Right renal cortex interstitium (tissue), 3 donors: ENCODE data around the gene BBS2. TPM values are rescaled to one million over a fixed set of nuclear protein-coding genes. Genes with fewer than 3 reads are reported as not detected.

Source experiments
- DNase-seq, 3 donors: peaks; one replicate each; pipeline ENCODE4 v3.0.0-alpha.2; 2013; ENCODE audit warnings: low read depth in 3 of 3, low spot score in 2 of 3
- polyA plus RNA-seq, 3 donors: library from polyadenylated mRNA; unstranded; fragments of 120-200 nt; gene quantifications; one replicate each; pipeline ENCODE4 v1.2.1, GENCODE V29; 2013; ENCODE audit not compliant: insufficient read length in 3 of 3

BBS2 gene
- polyA plus RNA-seq, 3 donors, result 109 to 120 (median 115) TPM

DNA sequence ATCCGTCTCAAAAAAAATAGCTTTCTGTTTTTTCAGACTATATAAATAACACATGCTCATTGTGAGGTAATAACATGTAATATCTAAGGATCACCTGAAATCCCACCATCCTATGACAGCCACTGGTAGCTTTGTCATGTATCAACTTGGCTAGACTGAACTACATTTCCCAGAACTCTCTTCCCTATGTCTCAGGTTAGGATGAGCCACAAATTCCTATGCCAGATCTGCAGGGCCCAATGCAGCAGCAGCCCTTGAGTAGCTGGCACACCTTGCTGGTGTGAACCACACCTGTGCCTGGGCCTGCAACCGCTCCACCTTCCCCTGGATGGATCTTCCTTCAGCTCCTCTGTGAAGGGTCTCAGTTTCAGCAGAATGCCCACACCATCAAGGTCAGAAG is 40.4 kb downstream of the BBS2 start:
- no peak for DNase-seq

- DNase-seq, result no peak
Observed at GRCh38 chr16:56478281-56479049, 41.4 kb downstream of the BBS2 start.

DNA sequence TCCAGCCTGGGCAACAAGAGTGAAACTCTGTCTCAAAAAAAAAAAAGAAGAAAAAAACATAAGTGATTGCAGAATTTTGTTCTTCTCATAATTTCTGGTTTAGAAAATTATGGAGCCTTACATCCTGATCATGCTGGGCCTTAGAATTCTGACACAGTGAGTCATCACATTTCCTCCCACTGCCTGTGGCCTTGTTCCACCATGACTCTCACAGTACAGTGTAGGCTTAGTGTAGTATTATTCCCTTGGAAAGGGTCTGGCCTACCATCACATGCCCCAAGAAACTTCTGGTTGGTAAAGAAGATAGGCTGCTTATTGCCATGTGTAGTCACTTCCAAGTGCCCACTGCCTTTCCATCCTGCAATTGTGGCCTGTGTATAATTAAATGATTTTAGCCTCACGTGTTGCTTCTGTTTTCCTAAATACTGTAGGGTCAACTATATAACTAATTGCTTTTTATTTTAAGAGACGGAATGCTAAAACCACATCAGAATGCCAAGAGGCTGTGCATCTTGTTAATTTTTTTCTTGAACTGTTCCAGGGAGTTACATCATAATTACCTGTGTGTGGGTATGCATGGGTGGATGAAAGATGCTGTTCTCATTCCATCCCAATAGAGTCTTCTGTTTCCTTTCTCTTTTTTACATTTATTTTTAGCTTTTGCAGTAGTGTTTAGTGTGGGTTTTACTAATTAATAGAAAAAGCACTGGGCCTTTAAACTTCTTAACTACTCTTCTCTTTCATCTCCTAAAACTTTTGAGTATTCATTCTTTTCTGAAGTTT is 42.5 kb downstream of the BBS2 start:
- no peak for DNase-seq

DNA sequence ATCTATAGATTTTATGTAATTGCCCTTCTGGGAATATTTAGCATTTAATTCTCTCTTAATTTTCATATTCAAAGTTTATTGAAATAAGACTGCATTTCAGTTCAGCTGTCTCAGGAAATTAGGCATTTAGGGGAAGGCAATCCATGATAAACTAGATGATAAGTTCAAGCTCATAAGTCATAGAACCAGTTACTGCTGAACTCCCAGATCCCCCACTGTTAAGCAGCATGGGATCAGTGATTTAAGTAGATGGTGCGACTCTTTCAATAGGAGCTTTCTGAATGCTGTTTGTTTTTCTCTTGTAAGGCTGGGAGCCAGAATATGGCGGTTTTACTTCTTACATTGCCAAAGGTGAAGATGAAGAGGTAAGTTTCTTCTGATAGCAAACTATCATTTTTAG is 44.6 kb downstream of the BBS2 start:
- no peak for DNase-seq

DNA sequence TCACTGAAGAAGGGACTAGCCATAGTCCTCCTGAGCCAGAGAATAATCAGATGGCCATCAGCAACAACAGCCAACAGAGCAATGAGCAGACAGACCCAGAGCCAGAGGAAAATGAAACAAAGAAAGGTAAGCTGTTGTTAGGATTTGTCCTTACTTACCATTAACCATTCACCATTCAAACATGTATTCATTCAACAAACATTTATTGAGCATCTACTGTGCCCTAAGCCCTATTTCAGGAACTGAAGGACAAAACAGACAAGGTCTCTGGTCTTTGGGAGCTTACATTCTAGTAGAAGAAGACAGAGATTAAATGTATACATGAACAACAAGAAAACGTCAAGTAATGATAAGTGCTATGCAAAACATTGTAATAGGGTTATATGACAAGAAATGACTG is 49.2 kb downstream of the BBS2 start:
- no peak for DNase-seq

DNA sequence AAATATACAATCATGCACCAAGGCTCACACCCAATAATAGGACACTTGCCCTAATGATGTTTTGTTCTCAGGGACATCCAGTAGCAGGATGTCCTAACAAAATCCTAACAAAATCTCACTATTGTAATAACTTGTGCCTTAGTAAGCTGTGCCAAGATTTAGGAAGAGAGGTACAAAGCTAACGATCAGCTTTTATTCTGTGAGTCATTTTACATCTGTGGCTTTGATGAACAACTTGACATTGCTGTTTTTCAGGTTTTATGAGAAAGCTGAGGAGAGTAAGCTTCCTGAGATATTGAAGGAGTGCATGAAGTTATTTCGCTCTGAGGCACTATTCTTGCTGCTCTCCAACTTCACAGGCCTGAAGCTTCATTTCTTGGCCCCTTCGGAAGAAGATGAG is 49.6 kb downstream of the BBS2 start:
- no peak for DNase-seq

GRCh38 chr16:56469748-56470147 is 50.1 kb downstream of the BBS2 start:
- DNase-seq, result no peak

GRCh38 chr16:56468800-56469199 is 51.0 kb downstream of the BBS2 start:
- DNase-seq, result no peak

GRCh38 chr16:56466344-56466743 is 53.5 kb downstream of the BBS2 start:
- DNase-seq, result no peak

- no peak for DNase-seq
Observed at GRCh38 chr16:56463153-56463552, 56.7 kb downstream of the BBS2 start.

DNA sequence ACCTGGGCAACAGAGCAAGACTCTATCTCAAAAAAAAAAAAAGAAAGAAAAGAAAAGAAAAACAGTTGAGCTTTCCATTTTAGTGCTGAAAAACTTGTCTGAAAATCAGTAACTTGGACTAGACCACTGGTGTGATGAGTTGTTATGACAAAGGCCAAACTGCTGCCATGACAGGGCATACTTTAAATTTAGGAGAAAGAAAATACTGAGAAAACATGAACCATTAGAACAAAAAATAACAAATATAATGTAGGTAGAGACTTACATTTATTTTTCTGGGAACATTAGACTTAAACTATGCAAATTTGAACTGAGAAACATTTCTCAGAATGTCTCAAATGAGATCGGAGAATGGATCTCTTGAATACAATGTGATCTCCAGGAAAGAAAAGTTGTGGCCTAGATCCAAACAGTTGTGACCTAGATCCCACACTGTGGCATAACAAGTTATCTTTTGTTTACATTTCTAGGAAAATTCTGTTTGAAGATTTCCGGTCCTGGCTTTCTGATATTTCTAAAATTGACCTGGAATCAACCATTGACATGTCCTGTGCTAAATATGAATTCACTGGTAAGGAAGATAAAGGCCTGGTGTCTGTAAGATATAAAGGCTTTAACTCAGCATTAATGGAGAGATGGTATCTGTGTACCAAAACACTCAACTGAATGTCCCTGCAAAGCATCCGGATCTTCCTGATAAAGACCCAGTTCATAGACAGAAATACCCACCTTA is 57.6 kb downstream of the BBS2 start:
- DNase-seq, result no peak

GRCh38 chr16:56460101-56460500 is 59.7 kb downstream of the BBS2 start:
- DNase-seq, result no peak

DNA sequence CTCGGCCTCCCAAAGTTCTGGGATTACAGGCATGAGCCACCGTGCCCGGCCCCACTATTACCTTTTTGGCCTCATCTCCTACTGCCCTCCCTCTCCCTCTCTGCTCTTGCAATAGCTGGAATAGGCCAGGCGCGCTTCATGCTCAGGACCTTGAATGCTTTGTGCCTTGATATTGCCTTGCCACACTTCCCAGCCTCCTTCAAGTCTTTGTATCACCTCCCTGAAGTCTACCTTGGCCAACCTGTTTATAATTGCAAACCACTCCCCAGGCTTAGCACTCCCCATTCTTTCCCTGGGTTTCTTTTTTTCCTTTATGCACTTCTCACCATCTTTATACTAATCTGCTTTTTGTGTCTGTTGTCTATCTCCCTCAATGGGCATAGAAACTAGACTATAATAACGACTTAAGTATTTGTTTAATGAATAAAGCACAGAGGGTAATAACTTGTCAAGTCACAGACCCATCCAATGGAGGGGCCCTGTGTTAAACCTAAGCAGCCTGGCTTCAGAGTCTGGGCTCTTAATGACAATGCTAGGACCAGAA is 61.8 kb downstream of the BBS2 start:
- DNase-seq, result no peak

- DNase-seq, result peak; percentile 15 to 35 (median 23)
Observed at GRCh38 chr16:56451753-56452689, 67.8 kb downstream of the BBS2 start.

DNA sequence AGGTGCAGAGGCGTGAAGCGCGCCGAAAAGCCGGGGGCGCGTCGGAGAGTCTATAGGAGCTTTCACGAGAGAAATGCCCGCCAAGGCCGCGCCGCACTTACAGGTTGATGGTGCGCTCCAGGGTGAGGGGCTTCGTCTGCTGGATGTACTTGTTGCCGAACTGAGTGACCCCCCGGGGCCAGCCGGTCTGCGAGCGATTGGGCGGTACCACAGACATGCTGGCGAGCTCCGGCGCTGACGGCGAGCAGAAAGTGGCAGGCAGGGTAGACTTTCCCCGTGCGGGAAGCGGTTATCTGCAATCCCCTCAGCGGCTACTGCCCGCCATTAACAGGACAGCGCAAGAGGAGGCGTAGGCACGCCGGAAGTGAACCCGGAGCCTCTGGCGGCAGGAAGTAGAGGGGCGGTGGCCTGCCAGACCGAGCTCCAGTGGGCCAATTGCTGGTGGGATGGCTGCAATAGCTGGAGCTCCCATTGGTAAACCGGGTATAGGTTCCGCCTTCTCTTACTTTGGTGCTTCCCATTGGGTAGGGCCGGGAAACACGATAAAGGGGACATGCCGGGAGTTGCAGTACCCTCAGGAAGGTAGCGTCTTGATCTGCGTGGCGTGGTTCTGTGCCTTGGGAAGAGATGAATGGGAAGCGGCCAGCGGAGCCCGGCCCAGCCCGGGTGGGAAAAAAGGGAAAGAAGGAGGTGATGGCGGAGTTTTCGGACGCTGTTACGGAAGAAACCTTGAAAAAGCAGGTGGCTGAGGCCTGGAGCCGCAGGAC is 68.7 kb downstream of the BBS2 start, which contains the start of the genes NUDT21 and OGFOD1:
Gene NUDT21 (minus strand): TSS at position 347 of the 767 bp plus-strand sequence. CDS start 130 bp downstream, at position 217.
Gene OGFOD1 (plus strand): TSS at position 569 of the 767 bp plus-strand sequence. CDS start 59 bp downstream, at position 628.
- peak; percentile 91 to 93 (median 93) for DNase-seq

DNA sequence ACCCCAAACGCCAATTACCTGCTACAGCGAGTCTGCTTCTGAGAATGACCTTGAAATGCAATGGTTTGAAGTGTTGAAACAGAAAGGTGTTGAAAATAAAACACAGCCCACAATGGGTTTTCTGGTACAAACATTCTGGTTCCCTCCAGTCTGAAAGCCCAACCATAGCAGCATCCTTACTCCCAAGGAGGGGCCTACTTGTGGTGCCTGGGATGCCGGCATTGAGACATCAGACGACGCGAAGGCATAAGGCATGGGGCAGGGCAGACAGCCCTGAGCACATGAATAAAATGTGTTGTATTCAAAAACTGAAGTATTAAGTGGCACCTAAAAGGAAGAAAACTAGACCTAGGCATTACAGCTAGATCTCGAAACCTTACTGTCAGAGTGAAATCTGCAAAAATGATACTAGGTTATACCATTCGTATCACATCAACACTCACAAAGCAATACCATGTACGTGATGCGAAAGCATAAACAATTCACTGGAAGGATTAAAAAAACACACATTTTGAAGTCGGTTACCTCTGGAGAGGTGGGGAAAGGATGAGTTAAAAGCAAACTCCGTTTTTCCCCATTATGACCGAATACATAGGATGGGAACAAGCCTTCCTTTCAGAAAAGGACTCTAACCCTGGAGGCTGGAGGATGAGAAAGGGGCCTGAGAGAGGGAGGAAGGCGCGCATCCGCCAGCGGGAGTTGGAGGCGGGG is 69.4 kb downstream of the BBS2 start:
- DNase-seq, result peak in 1 of 3 donors; percentile 12

DNA sequence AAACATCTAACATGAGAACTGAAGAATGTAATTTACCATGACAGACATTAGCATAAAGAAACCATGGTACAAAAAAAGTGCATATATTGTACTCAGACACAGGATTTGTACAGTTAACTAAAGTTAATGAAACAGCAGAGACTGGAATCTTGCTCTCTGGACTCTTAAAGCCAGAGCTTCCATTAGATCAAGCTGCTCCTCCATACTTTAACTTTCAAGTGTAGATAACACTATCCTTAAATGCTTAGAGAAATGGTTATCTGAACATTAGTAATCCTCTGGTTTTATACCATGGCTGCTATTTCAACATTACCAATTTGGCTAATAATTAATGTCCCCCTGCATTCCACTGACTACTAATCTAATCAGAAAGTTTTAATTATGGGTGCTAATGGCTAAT is 71.8 kb downstream of the BBS2 start:
- DNase-seq, result no peak

DNA sequence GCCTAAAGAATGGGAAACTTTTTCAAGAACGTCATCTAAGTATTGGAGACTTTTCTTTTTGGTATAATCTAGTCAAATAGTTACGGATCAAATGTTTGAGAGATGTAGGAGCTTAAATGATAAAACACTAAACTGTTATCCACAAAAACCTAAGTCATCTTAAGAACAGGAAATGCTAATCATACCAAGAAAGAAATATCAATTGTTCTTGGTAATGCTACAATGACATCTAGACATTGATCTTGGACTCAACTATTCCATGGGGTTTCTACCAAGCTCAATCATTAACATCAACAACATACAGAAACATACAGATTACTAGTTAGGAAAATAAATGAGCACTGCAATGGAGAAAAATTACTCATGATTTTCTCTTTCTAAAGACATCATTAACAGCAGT is 72.5 kb downstream of the BBS2 start:
- DNase-seq, result no peak
